Measurements from ENCODE around the gene ERH. TPM values are rescaled to one million over a fixed set of nuclear protein-coding genes. Genes with fewer than 3 reads are reported as not detected.

The ERH gene
- total RNA-seq, 1 experiment from 2014 or later, result 222 TPM

DNA sequence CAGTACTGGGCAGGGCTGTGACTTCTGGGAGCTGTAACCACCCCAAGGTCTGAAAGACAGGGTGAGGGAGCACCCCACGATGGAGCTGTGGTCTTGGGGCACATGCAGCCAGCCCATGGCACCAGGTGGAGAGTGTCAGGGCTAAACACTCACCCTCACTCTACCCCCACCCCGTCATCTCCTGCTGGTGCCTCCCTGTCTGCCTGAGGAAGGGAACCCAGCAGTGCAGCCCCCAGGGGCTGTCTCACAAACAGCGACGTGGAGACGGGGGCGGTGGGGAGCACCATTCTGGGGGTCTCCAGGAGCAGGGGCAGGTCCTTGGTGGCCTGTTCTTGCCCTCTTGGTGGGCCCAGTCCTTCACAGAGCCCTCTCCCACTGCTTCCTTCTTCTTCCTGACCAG, 63.5 kb downstream of the ERH start:
- Histone ChIP-seq H3K27me3 (ENCODE audit: control insufficient read depth, insufficient read depth, low read length) (no peaks in the 10 kb centered on the region), H3K27ac (ENCODE audit: low read length) (no peak overlapping the region), H3K4me3 (ENCODE audit: low read depth in 2 of 2, low read length in 2 of 2) (no peak overlapping the region), H3K4me1 (ENCODE audit: control insufficient read depth, insufficient read depth, low read length) (no peaks in the 10 kb centered on the region), H3K9me3 (ENCODE audit: control insufficient read depth, insufficient read depth, low read depth, low read length) (no peaks in the 10 kb centered on the region), H3K36me3 (ENCODE audit: control insufficient read depth, insufficient read depth, low read length) (no peaks in the 10 kb centered on the region)
- ChIA-PET CTCF (no interaction called here), POLR2A (no interaction called here)
- BruUV-seq (replicated peaks), result no TSS peak
- intact Hi-C loops (cut with micrococcal nuclease; ENCODE audit: unreplicated experiment), result no loop called here
- TF ChIP-seq, protein P1, sequence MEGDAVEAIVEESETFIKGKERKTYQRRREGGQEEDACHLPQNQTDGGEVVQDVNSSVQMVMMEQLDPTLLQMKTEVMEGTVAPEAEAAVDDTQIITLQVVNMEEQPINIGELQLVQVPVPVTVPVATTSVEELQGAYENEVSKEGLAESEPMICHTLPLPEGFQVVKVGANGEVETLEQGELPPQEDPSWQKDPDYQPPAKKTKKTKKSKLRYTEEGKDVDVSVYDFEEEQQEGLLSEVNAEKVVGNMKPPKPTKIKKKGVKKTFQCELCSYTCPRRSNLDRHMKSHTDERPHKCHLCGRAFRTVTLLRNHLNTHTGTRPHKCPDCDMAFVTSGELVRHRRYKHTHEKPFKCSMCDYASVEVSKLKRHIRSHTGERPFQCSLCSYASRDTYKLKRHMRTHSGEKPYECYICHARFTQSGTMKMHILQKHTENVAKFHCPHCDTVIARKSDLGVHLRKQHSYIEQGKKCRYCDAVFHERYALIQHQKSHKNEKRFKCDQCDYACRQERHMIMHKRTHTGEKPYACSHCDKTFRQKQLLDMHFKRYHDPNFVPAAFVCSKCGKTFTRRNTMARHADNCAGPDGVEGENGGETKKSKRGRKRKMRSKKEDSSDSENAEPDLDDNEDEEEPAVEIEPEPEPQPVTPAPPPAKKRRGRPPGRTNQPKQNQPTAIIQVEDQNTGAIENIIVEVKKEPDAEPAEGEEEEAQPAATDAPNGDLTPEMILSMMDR (IDR thresholded peaks at IDR 0.05), result no peak
- TF ChIP-seq SIN3A (IDR thresholded peaks at IDR 0.05; ENCODE audit: borderline replicate concordance, insufficient read depth, low read depth, low read length) (no peak), TCF7L2 (IDR thresholded peaks at IDR 0.05; ENCODE audit: low read depth, low read length) (no peak), POLR2AphosphoS5 (IDR thresholded peaks at IDR 0.05; ENCODE audit: low read depth, low read length) (no peak)
- TF ChIP-seq, protein P2, sequence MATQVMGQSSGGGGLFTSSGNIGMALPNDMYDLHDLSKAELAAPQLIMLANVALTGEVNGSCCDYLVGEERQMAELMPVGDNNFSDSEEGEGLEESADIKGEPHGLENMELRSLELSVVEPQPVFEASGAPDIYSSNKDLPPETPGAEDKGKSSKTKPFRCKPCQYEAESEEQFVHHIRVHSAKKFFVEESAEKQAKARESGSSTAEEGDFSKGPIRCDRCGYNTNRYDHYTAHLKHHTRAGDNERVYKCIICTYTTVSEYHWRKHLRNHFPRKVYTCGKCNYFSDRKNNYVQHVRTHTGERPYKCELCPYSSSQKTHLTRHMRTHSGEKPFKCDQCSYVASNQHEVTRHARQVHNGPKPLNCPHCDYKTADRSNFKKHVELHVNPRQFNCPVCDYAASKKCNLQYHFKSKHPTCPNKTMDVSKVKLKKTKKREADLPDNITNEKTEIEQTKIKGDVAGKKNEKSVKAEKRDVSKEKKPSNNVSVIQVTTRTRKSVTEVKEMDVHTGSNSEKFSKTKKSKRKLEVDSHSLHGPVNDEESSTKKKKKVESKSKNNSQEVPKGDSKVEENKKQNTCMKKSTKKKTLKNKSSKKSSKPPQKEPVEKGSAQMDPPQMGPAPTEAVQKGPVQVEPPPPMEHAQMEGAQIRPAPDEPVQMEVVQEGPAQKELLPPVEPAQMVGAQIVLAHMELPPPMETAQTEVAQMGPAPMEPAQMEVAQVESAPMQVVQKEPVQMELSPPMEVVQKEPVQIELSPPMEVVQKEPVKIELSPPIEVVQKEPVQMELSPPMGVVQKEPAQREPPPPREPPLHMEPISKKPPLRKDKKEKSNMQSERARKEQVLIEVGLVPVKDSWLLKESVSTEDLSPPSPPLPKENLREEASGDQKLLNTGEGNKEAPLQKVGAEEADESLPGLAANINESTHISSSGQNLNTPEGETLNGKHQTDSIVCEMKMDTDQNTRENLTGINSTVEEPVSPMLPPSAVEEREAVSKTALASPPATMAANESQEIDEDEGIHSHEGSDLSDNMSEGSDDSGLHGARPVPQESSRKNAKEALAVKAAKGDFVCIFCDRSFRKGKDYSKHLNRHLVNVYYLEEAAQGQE (IDR thresholded peaks at IDR 0.05; ENCODE audit: insufficient read depth in 1 of 2, low read depth in 2 of 2, low read length in 1 of 2), result no peak
- in situ Hi-C loops (cut with HindIII; ENCODE audit: low pct_unique_long_range_greater_than_20kb, low sequenced_read_pairs), result no loop called here
- no peak for ATAC-seq
- DNase-seq (ENCODE audit: low read depth, low spot score), result no peak

DNA sequence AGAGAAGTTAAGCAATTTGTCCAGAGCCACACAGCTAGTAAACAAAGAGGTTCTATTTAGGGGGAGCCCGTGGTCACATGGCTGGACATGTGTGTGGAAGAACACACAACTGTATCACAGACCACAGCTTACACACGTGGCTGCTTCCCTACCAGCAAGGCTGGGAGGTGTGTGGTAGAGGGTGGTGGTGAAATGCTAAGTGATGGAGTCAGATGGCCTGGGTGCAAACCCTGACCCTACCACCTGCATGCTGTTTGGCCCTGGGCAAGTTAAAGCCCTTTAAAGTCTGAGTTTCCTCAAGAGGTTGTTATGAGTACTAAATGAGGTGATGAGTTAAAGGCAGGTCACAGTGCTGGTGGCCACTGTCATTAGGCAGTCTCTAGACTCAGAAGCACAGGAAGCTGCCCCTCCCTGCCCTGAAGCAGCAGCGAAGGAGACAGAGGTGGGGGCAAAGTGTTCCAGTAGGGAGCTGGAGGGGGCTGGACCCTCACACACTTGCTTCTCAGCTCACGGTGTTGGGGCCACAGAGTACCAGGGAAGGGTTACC, 64.2 kb downstream of the ERH start:
- in situ Hi-C loops (cut with HindIII; ENCODE audit: low pct_unique_long_range_greater_than_20kb, low sequenced_read_pairs) (no loop called here), intact Hi-C loops (cut with micrococcal nuclease; ENCODE audit: unreplicated experiment) (no loop called here)
- ATAC-seq (no peak), DNase-seq (ENCODE audit: low read depth, low spot score) (no peak)
- Histone ChIP-seq H3K4me1 (ENCODE audit: control insufficient read depth, insufficient read depth, low read length) (no peaks in the 10 kb centered on the region), H3K27ac (ENCODE audit: low read length) (no peak overlapping the region), H3K27me3 (ENCODE audit: control insufficient read depth, insufficient read depth, low read length) (no peaks in the 10 kb centered on the region), H3K36me3 (ENCODE audit: control insufficient read depth, insufficient read depth, low read length) (no peaks in the 10 kb centered on the region), H3K9me3 (ENCODE audit: control insufficient read depth, insufficient read depth, low read depth, low read length) (no peaks in the 10 kb centered on the region), H3K4me3 (ENCODE audit: low read depth in 2 of 2, low read length in 2 of 2) (no peak overlapping the region)
- BruUV-seq (replicated peaks), result no TSS peak
- ChIA-PET POLR2A (no interaction called here), CTCF (no interaction called here)
- TF ChIP-seq, protein P2 (IDR thresholded peaks at IDR 0.05; ENCODE audit: insufficient read depth in 1 of 2, low read depth in 2 of 2, low read length in 1 of 2), result no peak
- TF ChIP-seq POLR2AphosphoS5 (IDR thresholded peaks at IDR 0.05; ENCODE audit: low read depth, low read length) (no peak), TCF7L2 (IDR thresholded peaks at IDR 0.05; ENCODE audit: low read depth, low read length) (no peak), SIN3A (IDR thresholded peaks at IDR 0.05; ENCODE audit: borderline replicate concordance, insufficient read depth, low read depth, low read length) (no peak)
- TF ChIP-seq, protein P1 (IDR thresholded peaks at IDR 0.05), result no peak

All from Panc1 (cell line).